Cardiac fibroblast (primary cell): ENCODE measurements around the gene MAGEC1.

Experiments used
- DNase-seq, 2 donors: peaks; one replicate each; pipeline versions ENCODE4 v3.0.0 to v3.0.0-alpha.2; 2010; ENCODE audit warnings: low read depth in 2 of 2
- H3K4me3 ChIP-seq, 2 donors: replicated peaks in 1 of 2; 1 replicate in 1 of 2; 2 replicates in 1 of 2; pipeline ENCODE4 v1.5.1; 2011; ENCODE audit warnings: low read depth in 2 of 2, low read length in 2 of 2, mild to moderate bottlenecking in 2 of 2, moderate library complexity in 1 of 2
- CTCF ChIP-seq: IDR thresholded peaks from one replicate; pipeline ENCODE4 v1.5.1; 2011; ENCODE audit warnings: low read depth, mild to moderate bottlenecking, low read length, inconsistent platforms

MAGEC1 gene

GRCh38 chrX:141941234-141941633, 37.5 kb downstream of the MAGEC1 start:
- TF ChIP-seq CTCF: no peak
- no peak overlapping the region for H3K4me3 ChIP-seq
- DNase-seq: no peak

- TF ChIP-seq CTCF: no peak
- H3K4me3 ChIP-seq: no peak overlapping the region
Observed at GRCh38 chrX:141945426-141945825, 41.7 kb downstream of the MAGEC1 start.

GRCh38 chrX:141947350-141947749, 43.7 kb downstream of the MAGEC1 start:
- TF ChIP-seq CTCF: no peak
- no peak for DNase-seq
- H3K4me3 ChIP-seq: no peak overlapping the region

More at GRCh38 chrX:141945426-141945825, 41.7 kb downstream of the MAGEC1 start:
- DNase-seq: no peak

- no peak for DNase-seq
- no peak for TF ChIP-seq CTCF
Observed at GRCh38 chrX:141952603-141953002, 48.9 kb downstream of the MAGEC1 start.

GRCh38 chrX:141958675-141959074, 55.0 kb downstream of the MAGEC1 start:
- TF ChIP-seq CTCF: no peak
- no peak overlapping the region for H3K4me3 ChIP-seq
- DNase-seq: no peak

More at GRCh38 chrX:141952603-141953002, 48.9 kb downstream of the MAGEC1 start:
- no peak overlapping the region for H3K4me3 ChIP-seq
